GM12878 (cell line): ENCODE data around the gene LFNG. TPM values are rescaled to one million over a fixed set of nuclear protein-coding genes. Genes with fewer than 3 reads are reported as not detected.

ENCODE experiments used
- ATAC-seq: fragments of 200-7000 bp; cut with Tn5 transposase; 3 replicates; pipeline ENCODE4 v1.9.1; 2020; ENCODE audit warnings: mild to moderate bottlenecking, moderate library complexity
- BruUV-seq: library from RNA; stranded (reverse); fragments of 400-500 nt; replicated peaks from 2 replicates; lab custom pipeline; 2021; lab: Mats Ljungman, UMichigan
- CTCF ChIA-PET: fragments of 300-600 bp; sonication (Branson Sonifier 250); formaldehyde crosslinking; extraction: SDS; loops from one replicate; lab custom pipeline; 2021; ENCODE audit warnings: inconsistent platforms; lab: Yijun Ruan, JAX
- POLR2A ChIA-PET: fragments of 350-600 bp; formaldehyde crosslinking; extraction: SDS; loops from one replicate; lab custom pipeline; 2021; ENCODE audit warnings: inconsistent platforms; lab: Charles Lee
- RAD21 ChIA-PET: fragments of 300-600 bp; sonication (Branson Sonifier 250); formaldehyde crosslinking; loops from one replicate; lab custom pipeline; 2023; ENCODE audit warnings: antibody characterized with exemption; ENCODE audit not compliant: unreplicated experiment; lab: Charles Lee
- SMC1A ChIA-PET: fragments of 300-600 bp; sonication (Branson Sonifier 250); formaldehyde crosslinking; loops from one replicate; lab custom pipeline; 2023; ENCODE audit not compliant: unreplicated experiment, uncharacterized antibody; lab: Charles Lee
- DNase-seq: peaks from one replicate; pipeline ENCODE4 v3.0.0-alpha.2; 2011; ENCODE audit warnings: low read depth, low spot score
- FAIRE-seq: peaks from 3 replicates; lab custom pipeline; 2011; peaks lifted over from hg19 to GRCh38; lab: Jason Lieb, UNC
- H2AFZ ChIP-seq: 2 replicates; pipeline ENCODE4 v1.6.0; 2011; ENCODE audit warnings: low read depth, low read length, control low read depth; ENCODE audit not compliant: control insufficient read depth
- H3K27ac ChIP-seq: 2 replicates; pipeline ENCODE4 v1.5.1; 2011; ENCODE audit warnings: control low read depth; ENCODE audit not compliant: control insufficient read depth, insufficient read depth
- H3K27me3 ChIP-seq, 2 experiments: replicated peaks in 1 of 2; 2 replicates each; pipeline versions ENCODE4 v1.6.0 to v1.6.1; 2011; ENCODE audit warnings: low read length in 1 of 2; ENCODE audit not compliant: control insufficient read depth in 2 of 2, insufficient read depth in 2 of 2
- H3K36me3 ChIP-seq, 2 experiments: 2 replicates each; pipeline ENCODE4 v1.5.1; 2011; ENCODE audit warnings: low read length in 1 of 2; ENCODE audit not compliant: control insufficient read depth in 2 of 2, insufficient read depth in 2 of 2
- H3K4me1 ChIP-seq: 2 replicates; pipeline ENCODE4 v1.6.1; 2011; ENCODE audit warnings: mild to moderate bottlenecking, low read length, moderate library complexity, mixed read lengths; ENCODE audit not compliant: control insufficient read depth, insufficient read depth
- H3K4me2 ChIP-seq: 2 replicates; pipeline ENCODE4 v1.6.0; 2011; ENCODE audit warnings: control low read depth; ENCODE audit not compliant: control insufficient read depth, insufficient read depth
- H3K4me3 ChIP-seq: fragments of 200-600 bp; sonication (generic); 2 replicates; pipeline ENCODE4 v1.5.1; 2016
- H3K79me2 ChIP-seq: 2 replicates; pipeline ENCODE4 v1.6.0; 2011; ENCODE audit warnings: low read length; ENCODE audit not compliant: control insufficient read depth, insufficient read depth
- H3K9ac ChIP-seq: 2 replicates; pipeline ENCODE4 v1.8.0; 2011; ENCODE audit warnings: low read length, control low read depth, mixed read lengths; ENCODE audit not compliant: control insufficient read depth, insufficient read depth
- H3K9me3 ChIP-seq: replicated peaks from 3 replicates; pipeline ENCODE4 v1.5.1; 2011; ENCODE audit warnings: mild to moderate bottlenecking, low read length; ENCODE audit not compliant: control insufficient read depth, insufficient read depth
- H4K20me1 ChIP-seq: 2 replicates; pipeline ENCODE4 v1.6.0; 2011; ENCODE audit not compliant: control insufficient read depth, insufficient read depth
- BACH1 ChIP-seq: fragments of 450-650 bp; IDR thresholded peaks from 2 replicates; pipeline ENCODE4 v1.6.1; 2017; ENCODE audit warnings: mild to moderate bottlenecking, borderline replicate concordance
- CBFB ChIP-seq: IDR thresholded peaks from 2 replicates; pipeline ENCODE4 v1.6.1; 2016; ENCODE audit warnings: antibody characterized with exemption, low read depth
- GABPA ChIP-seq: IDR thresholded peaks from 2 replicates; pipeline ENCODE4 v1.6.1; 2014; ENCODE audit warnings: antibody characterized with exemption, low read depth, mild to moderate bottlenecking, inconsistent platforms
- IKZF1 ChIP-seq: fragments of 450-650 bp; conservative IDR thresholded peaks from 2 replicates; pipeline ENCODE4 v1.6.1; 2017; ENCODE audit warnings: antibody characterized with exemption, mild to moderate bottlenecking
- PML ChIP-seq: IDR thresholded peaks from 2 replicates; pipeline ENCODE4 v1.6.1; 2012; ENCODE audit warnings: low read length, inconsistent platforms
- TCF7 ChIP-seq: IDR thresholded peaks from 2 replicates; pipeline ENCODE4 v1.6.1; 2014; ENCODE audit warnings: antibody characterized with exemption, borderline replicate concordance
- WGBS: methylation state at CpG from one replicate; pipeline ENCODE4 v1.1.6; 2016; ENCODE audit warnings: low lambda C conversion rate; ENCODE audit not compliant: insufficient replicate concordance, insufficient coverage; ENCODE audit errors: missing lambda C conversion rate; 5-methylcytosine and 5-hydroxymethylcytosine counted together
- in situ Hi-C: fragments of 300-500 bp; cut with MboI; formaldehyde crosslinking; loops from 9 replicates; pipeline ENCODE4 v1.14.3; 2018; ENCODE audit warnings: mixed read lengths
- intact Hi-C: fragments of 100-400 bp; cut with micrococcal nuclease; formaldehyde crosslinking; loops from one replicate; pipeline ENCODE4 v1.14.2; 2022; ENCODE audit not compliant: unreplicated experiment
- polyA plus RNA-seq, 11 experiments: library from polyadenylated mRNA; depleted of rRNA in 4 of 11; unstranded in 6 of 11; stranded (reverse) in 5 of 11; fragments of >200 nt; fragmentation: Nextera tagmentation in 4 of 11; fragmentation: Illumina TruSeq in 1 of 11; extraction: Ambion mirVana in 4 of 11; extraction: Trizol in 1 of 11; gene quantifications; 1 replicate in 1 of 11; 2 replicates in 10 of 11; pipeline versions ENCODE4 v1.2.1 to v1.2.3, GENCODE V29; 2011 to 2016; ENCODE audit warnings: inconsistent platforms in 2 of 11, missing spikeins in 2 of 11, low read depth in 1 of 11
- total RNA-seq, 4 experiments: library from RNA; depleted of rRNA in 3 of 4; stranded (reverse); fragments of >200 nt in 3 of 4; fragmentation: Illumina TruSeq in 1 of 4; extraction: Trizol in 1 of 4; gene quantifications; 2 replicates each; pipeline versions ENCODE4 v1.2.1 to v1.2.3, GENCODE V29; 2013 to 2021
- TF ChIP-seq, protein P1 (sequence below): IDR thresholded peaks from 2 replicates; pipeline ENCODE4 v1.6.1; 2012; ENCODE audit warnings: improper control_type of control experiment, low read depth, low read length; ENCODE audit not compliant: insufficient replicate concordance

LFNG gene
- total and polyA plus RNA-seq, 10 of the 15 experiments (the other 5 are each of a cell fraction or from before 2014, with no cell fraction given), result 0.09 to 0.68 (median 0.33) TPM; not detected in 2

DNA sequence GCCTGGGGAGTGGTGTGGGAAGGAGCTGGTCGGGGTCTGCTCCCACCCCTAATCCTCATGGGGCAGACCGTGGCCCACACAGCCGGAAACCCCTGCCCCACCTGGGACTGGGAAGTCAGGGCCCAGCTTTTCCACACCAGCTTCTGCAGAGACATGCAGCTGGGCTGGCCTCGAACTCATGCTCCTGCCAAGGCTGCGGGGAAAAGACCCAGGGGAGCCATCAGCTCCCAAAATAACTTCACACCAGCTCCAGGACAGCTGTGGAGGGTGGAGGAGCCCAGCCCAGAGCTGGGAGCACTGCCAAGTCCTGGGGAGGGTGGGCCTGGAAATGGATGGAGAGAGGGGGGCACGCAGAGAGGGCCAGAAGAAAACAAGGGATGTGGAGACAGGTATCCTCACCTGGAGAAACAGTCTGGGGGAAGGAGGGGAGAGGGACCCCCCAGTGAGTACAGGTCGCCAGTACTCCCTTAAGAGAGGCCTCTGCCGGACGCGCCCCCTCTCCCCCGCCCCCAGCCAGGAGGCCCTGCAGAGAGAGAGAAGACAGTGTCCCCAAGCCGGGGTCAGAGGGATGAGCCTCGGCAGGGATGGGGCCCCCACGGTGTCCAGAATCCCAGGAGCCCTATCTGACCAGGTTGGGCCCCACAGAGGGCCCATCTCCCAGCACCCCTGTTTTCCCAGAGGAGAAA lies 31.8 kb upstream of the LFNG start:
- Histone ChIP-seq H2AFZ (no peak overlapping the region), H3K9me3 (no peaks in the 10 kb centered on the region; the same call in 1 of the 3 replicates), H3K4me2 (no peak overlapping the region), H3K36me3 (no peaks in the 10 kb centered on the region)
- ChIA-PET CTCF (no interaction called here), RAD21 (no interaction called here), SMC1A (no interaction called here)
- DNase-seq, result no peak
- no peak for TF ChIP-seq IKZF1
- no peak for TF ChIP-seq CBFB
- no peak for TF ChIP-seq TCF7
- no peak for TF ChIP-seq GABPA
- no peak for TF ChIP-seq BACH1
- TF ChIP-seq, protein P1, sequence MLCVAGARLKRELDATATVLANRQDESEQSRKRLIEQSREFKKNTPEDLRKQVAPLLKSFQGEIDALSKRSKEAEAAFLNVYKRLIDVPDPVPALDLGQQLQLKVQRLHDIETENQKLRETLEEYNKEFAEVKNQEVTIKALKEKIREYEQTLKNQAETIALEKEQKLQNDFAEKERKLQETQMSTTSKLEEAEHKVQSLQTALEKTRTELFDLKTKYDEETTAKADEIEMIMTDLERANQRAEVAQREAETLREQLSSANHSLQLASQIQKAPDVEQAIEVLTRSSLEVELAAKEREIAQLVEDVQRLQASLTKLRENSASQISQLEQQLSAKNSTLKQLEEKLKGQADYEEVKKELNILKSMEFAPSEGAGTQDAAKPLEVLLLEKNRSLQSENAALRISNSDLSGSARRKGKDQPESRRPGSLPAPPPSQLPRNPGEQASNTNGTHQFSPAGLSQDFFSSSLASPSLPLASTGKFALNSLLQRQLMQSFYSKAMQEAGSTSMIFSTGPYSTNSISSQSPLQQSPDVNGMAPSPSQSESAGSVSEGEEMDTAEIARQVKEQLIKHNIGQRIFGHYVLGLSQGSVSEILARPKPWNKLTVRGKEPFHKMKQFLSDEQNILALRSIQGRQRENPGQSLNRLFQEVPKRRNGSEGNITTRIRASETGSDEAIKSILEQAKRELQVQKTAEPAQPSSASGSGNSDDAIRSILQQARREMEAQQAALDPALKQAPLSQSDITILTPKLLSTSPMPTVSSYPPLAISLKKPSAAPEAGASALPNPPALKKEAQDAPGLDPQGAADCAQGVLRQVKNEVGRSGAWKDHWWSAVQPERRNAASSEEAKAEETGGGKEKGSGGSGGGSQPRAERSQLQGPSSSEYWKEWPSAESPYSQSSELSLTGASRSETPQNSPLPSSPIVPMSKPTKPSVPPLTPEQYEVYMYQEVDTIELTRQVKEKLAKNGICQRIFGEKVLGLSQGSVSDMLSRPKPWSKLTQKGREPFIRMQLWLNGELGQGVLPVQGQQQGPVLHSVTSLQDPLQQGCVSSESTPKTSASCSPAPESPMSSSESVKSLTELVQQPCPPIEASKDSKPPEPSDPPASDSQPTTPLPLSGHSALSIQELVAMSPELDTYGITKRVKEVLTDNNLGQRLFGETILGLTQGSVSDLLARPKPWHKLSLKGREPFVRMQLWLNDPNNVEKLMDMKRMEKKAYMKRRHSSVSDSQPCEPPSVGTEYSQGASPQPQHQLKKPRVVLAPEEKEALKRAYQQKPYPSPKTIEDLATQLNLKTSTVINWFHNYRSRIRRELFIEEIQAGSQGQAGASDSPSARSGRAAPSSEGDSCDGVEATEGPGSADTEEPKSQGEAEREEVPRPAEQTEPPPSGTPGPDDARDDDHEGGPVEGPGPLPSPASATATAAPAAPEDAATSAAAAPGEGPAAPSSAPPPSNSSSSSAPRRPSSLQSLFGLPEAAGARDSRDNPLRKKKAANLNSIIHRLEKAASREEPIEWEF, result no peak
- TF ChIP-seq PML, result no peak
- TF ChIP-seq, all 136 proteins: peak for 0
- Histone ChIP-seq H3K4me3 (no peak overlapping the region), H3K9ac (no peak overlapping the region), H3K27me3 (no peaks in the 10 kb centered on the region), H3K4me1 (no peaks in the 10 kb centered on the region), H3K79me2 (no peaks in the 10 kb centered on the region), H3K27ac (no peak overlapping the region), H4K20me1 (no peaks in the 10 kb centered on the region)
- BruUV-seq, result no TSS peak
- 14% methylated on average over 14 of the region's 14 CpGs for WGBS
- in situ Hi-C loops, result no loop called here
- intact Hi-C loops, result no loop called here
- no peak for ATAC-seq
- no peak for FAIRE-seq
- POLR2A ChIA-PET, result no interaction called here
